Right lobe of liver (tissue), 4 donors: ENCODE data around the gene SCNN1G.

Experiments
- CTCF ChIP-seq, 4 donors: fragments of 200-600 bp in 3 of 4; fragments of 450-650 bp in 1 of 4; IDR thresholded peaks; one replicate each; pipeline versions ENCODE4 v1.5.1 to v1.8.0; 2016 to 2022; ENCODE audit warnings: antibody characterized with exemption in 4 of 4, mild to moderate bottlenecking in 2 of 4
- POLR2A ChIP-seq: fragments of 450-650 bp; IDR thresholded peaks from one replicate; pipeline ENCODE4 v1.6.1; 2017; ENCODE audit warnings: antibody characterized with exemption, mild to moderate bottlenecking
- donor health status: DM: no; HTN: no; CAD: no.
- donor health status: DM: no; HTN: no; CAD: no.
- donor health status: DM: no; HTN: yes; CAD: no.

- no peak for TF ChIP-seq CTCF (IDR thresholded peaks at IDR 0.05)
- TF ChIP-seq POLR2A, result no peak
These were observed 19.6 kb downstream of the SCNN1G start for GRCh38 chr16:23202166-23202565.
